DMS114 treated with DMSO at 0.1 percent for 48 hours (cell line): ENCODE results near the gene ANKRD45.
"Not testable (repeated sequence)": the region's sequence is repeated elsewhere in the genome, so short reads cannot be mapped to it uniquely, and the experiment has no call there.

ENCODE experiments used
- DNase-seq: peaks from one replicate; lab custom pipeline; 2025; ENCODE audit not compliant: unreplicated experiment; lab: John Stamatoyannopoulos, UW

Gene ANKRD45

GRCh38 chr1:173669491-173669941, at the start of gene ANKRD45:
Gene ANKRD45 (minus strand): TSS chr1:173669851. CDS start chr1:173659418, 10,433 bp downstream.
- DNase-seq = peak; percentile 71

GRCh38 chr1:173717238-173717637, 47.6 kb upstream of the ANKRD45 start:
- DNase-seq = no peak

GRCh38 chr1:173715538-173715844, 45.8 kb upstream of the ANKRD45 start:
- DNase-seq = no peak

GRCh38 chr1:173714759-173715537, 45.3 kb upstream of the ANKRD45 start, which contains the start of gene KLHL20:
Gene KLHL20 (plus strand): TSS chr1:173714981. CDS start chr1:173716044, 1,063 bp downstream.
- peak; percentile 87 for DNase-seq

GRCh38 chr1:173714441-173714758, 44.7 kb upstream of the ANKRD45 start:
- DNase-seq = no peak

- no peak for DNase-seq
Measured at GRCh38 chr1:173708787-173709186, 39.1 kb upstream of the ANKRD45 start.

- no peak for DNase-seq
Measured at GRCh38 chr1:173705117-173705516, 35.5 kb upstream of the ANKRD45 start.

- no peak for DNase-seq
Measured at GRCh38 chr1:173702736-173703135, 33.1 kb upstream of the ANKRD45 start.

GRCh38 chr1:173701299-173701698, 31.6 kb upstream of the ANKRD45 start:
- DNase-seq = not testable (repeated sequence)

- DNase-seq = no peak
Measured at GRCh38 chr1:173693238-173693637, 23.6 kb upstream of the ANKRD45 start.

- no peak for DNase-seq
Measured at GRCh38 chr1:173688300-173688699, 18.6 kb upstream of the ANKRD45 start.

- DNase-seq = not testable (repeated sequence)
Measured at GRCh38 chr1:173685121-173685520, 15.5 kb upstream of the ANKRD45 start.

GRCh38 chr1:173683838-173684237, 14.2 kb upstream of the ANKRD45 start:
- DNase-seq = not testable (repeated sequence)

- no peak for DNase-seq
Measured at GRCh38 chr1:173682184-173682583, 12.5 kb upstream of the ANKRD45 start.

- not testable (repeated sequence) for DNase-seq
Measured at GRCh38 chr1:173680152-173680551, 10.5 kb upstream of the ANKRD45 start.

GRCh38 chr1:173674496-173674895, 4.8 kb upstream of the ANKRD45 start:
- not testable (repeated sequence) for DNase-seq

- DNase-seq = no peak
Measured at GRCh38 chr1:173666646-173667045, 3.0 kb downstream of the ANKRD45 start.

- no peak for DNase-seq
Measured at GRCh38 chr1:173663159-173663558, 6.5 kb downstream of the ANKRD45 start.

GRCh38 chr1:173661763-173662162, 7.9 kb downstream of the ANKRD45 start:
- no peak for DNase-seq

GRCh38 chr1:173661271-173661670, 8.4 kb downstream of the ANKRD45 start:
- DNase-seq = no peak

- no peak for DNase-seq
Measured at GRCh38 chr1:173660306-173660705, 9.3 kb downstream of the ANKRD45 start.

GRCh38 chr1:173648880-173649605, 20.6 kb downstream of the ANKRD45 start:
- no peak for DNase-seq
